GM23248 (cell line): ENCODE results near the gene CCR5. TPM values are rescaled to one million over a fixed set of nuclear protein-coding genes. Genes with fewer than 3 reads are reported as not detected.
A peak's percentile ranks its signal among the peaks of the same experiment; 100 is the strongest.

ENCODE experiments used
- DNase-seq: peaks from one replicate; pipeline ENCODE4 v3.0.0-alpha.2; 2015
- H2AFZ ChIP-seq: fragments of 200-600 bp; sonication (generic); 2 replicates; pipeline ENCODE4 v1.6.1; 2016; ENCODE audit warnings: antibody characterized with exemption
- H3F3A ChIP-seq: fragments of 200-600 bp; sonication (generic); 2 replicates; pipeline ENCODE4 v1.6.1; 2016; ENCODE audit warnings: mild to moderate bottlenecking, antibody characterized with exemption, mixed run types; ENCODE audit not compliant: insufficient read depth
- H3K27ac ChIP-seq: fragments of 200-600 bp; sonication (generic); 2 replicates; pipeline ENCODE4 v1.5.1; 2016; ENCODE audit warnings: mild to moderate bottlenecking
- H3K27me3 ChIP-seq: fragments of 200-600 bp; sonication (generic); replicated peaks from 2 replicates; pipeline ENCODE4 v1.6.1; 2016; ENCODE audit warnings: mild to moderate bottlenecking; ENCODE audit not compliant: insufficient read depth
- H3K36me3 ChIP-seq: fragments of 200-600 bp; sonication (generic); 2 replicates; pipeline ENCODE4 v1.6.1; 2016; ENCODE audit warnings: low read depth, mild to moderate bottlenecking
- H3K4me1 ChIP-seq: fragments of 200-600 bp; sonication (generic); 2 replicates; pipeline ENCODE4 v1.6.1; 2016; ENCODE audit warnings: mild to moderate bottlenecking; ENCODE audit not compliant: insufficient read depth
- H3K4me2 ChIP-seq: fragments of 200-600 bp; sonication (generic); one replicate; pipeline ENCODE4 v1.6.1; 2016; ENCODE audit warnings: mild to moderate bottlenecking; ENCODE audit not compliant: unreplicated experiment
- H3K4me3 ChIP-seq: fragments of 200-600 bp; sonication (generic); 2 replicates; pipeline ENCODE4 v1.5.1; 2016; ENCODE audit warnings: mild to moderate bottlenecking
- H3K79me2 ChIP-seq: fragments of 200-600 bp; sonication (generic); 2 replicates; pipeline ENCODE4 v1.6.1; 2016; ENCODE audit warnings: mild to moderate bottlenecking; ENCODE audit not compliant: insufficient read depth
- H3K9ac ChIP-seq: fragments of 200-600 bp; sonication (generic); 2 replicates; pipeline ENCODE4 v1.6.1; 2016; ENCODE audit warnings: mild to moderate bottlenecking
- H3K9me2 ChIP-seq: fragments of 200-600 bp; sonication (generic); 2 replicates; pipeline ENCODE4 v1.6.1; 2016; ENCODE audit warnings: mixed run types, mild to moderate bottlenecking, moderate library complexity; ENCODE audit not compliant: insufficient read depth
- H3K9me3 ChIP-seq: fragments of 200-600 bp; sonication (generic); one replicate; pipeline ENCODE4 v1.6.1; 2017; ENCODE audit warnings: low read depth
- H4K20me1 ChIP-seq: fragments of 200-600 bp; sonication (generic); 2 replicates; pipeline ENCODE4 v1.6.0; 2016; ENCODE audit not compliant: insufficient read depth
- EZH2 ChIP-seq: fragments of 200-600 bp; sonication (generic); IDR thresholded peaks from 2 replicates; pipeline ENCODE4 v1.6.1; 2018; ENCODE audit warnings: antibody characterized with exemption, mild to moderate bottlenecking; ENCODE audit not compliant: insufficient read depth, poor library complexity, severe bottlenecking
- EZH2phosphoT487 ChIP-seq: fragments of 200-600 bp; sonication (generic); IDR thresholded peaks from 2 replicates; pipeline ENCODE4 v1.6.1; 2018; ENCODE audit warnings: antibody characterized with exemption, moderate library complexity, mild to moderate bottlenecking, low read depth; ENCODE audit not compliant: insufficient read depth
- WGBS, 2 experiments: methylation state at CpG; one replicate each; pipeline ENCODE4 v1.1.6; 2015 to 2017; ENCODE audit warnings: low lambda C conversion rate in 2 of 2, low coverage in 1 of 2; ENCODE audit errors: missing lambda C conversion rate in 2 of 2; 5-methylcytosine and 5-hydroxymethylcytosine counted together
- in situ Hi-C: fragments of 300-500 bp; cut with MboI; formaldehyde crosslinking; loops from 2 replicates; pipeline ENCODE4 v1.15.0; 2020
- polyA plus RNA-seq: library from polyadenylated mRNA; unstranded; fragments of >200 nt; fragmentation: Nextera tagmentation; extraction: Ambion mirVana; gene quantifications from 2 replicates; pipeline ENCODE4 v1.2.1, GENCODE V29; 2016
- total RNA-seq: library from RNA; depleted of rRNA; stranded (reverse); fragments of >200 nt; shearing (Covaris generic); gene quantifications from 2 replicates; pipeline ENCODE4 v1.2.3, GENCODE V29; 2014

Gene CCR5
- total and polyA plus RNA-seq, 2 experiments from 2014 or later: not detected

GRCh38 chr3:46371519-46372340, 984 bp downstream of the CCR5 start:
- DNase-seq: no peak
- WGBS, 2 experiments: 56 to 59% methylated on average over 10 of the region's 10 CpGs
- H3K27me3 ChIP-seq: peaks cover 84% of the 10 kb centered on the region
- H3K36me3 ChIP-seq: no peaks in the 10 kb centered on the region
- no peaks in the 10 kb centered on the region for H3K9me3 ChIP-seq
- H4K20me1 ChIP-seq: no peaks in the 10 kb centered on the region
- no peaks in the 10 kb centered on the region for H3K9me2 ChIP-seq
- no peaks in the 10 kb centered on the region for H3K79me2 ChIP-seq
- H3K27ac ChIP-seq: no peak overlapping the region
- no peaks in the 10 kb centered on the region for H3F3A ChIP-seq
- in situ Hi-C loops: loop anchor here (25.0 kb wide), 2 partner anchors 434 to 609 kb away; partner anchors contain the start of gene CXCR6
- no peak overlapping the region for H3K4me3 ChIP-seq
- H3K9ac ChIP-seq: no peak overlapping the region
- H3K4me1 ChIP-seq: no peaks in the 10 kb centered on the region
- TF ChIP-seq EZH2 (no peak), EZH2phosphoT487 (no peak)
- no peak overlapping the region for H3K4me2 ChIP-seq
- no peak overlapping the region for H2AFZ ChIP-seq

GRCh38 chr3:46372492-46373359, 2.0 kb downstream of the CCR5 start:
- Histone ChIP-seq H3K36me3 (no peaks in the 10 kb centered on the region), H3K27me3 (peaks cover 74% of the 10 kb centered on the region), H3K4me3 (no peak overlapping the region), H3K9me3 (no peaks in the 10 kb centered on the region), H3K27ac (no peak overlapping the region), H3K79me2 (no peaks in the 10 kb centered on the region), H3K9me2 (no peaks in the 10 kb centered on the region), H4K20me1 (no peaks in the 10 kb centered on the region), H3K9ac (no peak overlapping the region), H3K4me1 (no peaks in the 10 kb centered on the region), H3K4me2 (no peak overlapping the region), H2AFZ (no peak overlapping the region), H3F3A (no peaks in the 10 kb centered on the region)
- TF ChIP-seq EZH2 (no peak), EZH2phosphoT487 (no peak)
- in situ Hi-C loops: loop anchor here (25.0 kb wide), 2 partner anchors 435 to 610 kb away; partner anchors contain the start of gene CXCR6
- peak; percentile 66 for DNase-seq
- WGBS, 2 experiments: 67 to 71% methylated on average over 9 of the region's 9 CpGs

- Histone ChIP-seq H3K4me2 (no peak overlapping the region), H3K79me2 (no peaks in the 10 kb centered on the region), H3K27me3 (peaks cover 57% of the 10 kb centered on the region), H3K4me3 (no peak overlapping the region), H4K20me1 (no peaks in the 10 kb centered on the region), H3K4me1 (no peaks in the 10 kb centered on the region), H2AFZ (no peak overlapping the region), H3F3A (no peaks in the 10 kb centered on the region), H3K9ac (no peak overlapping the region), H3K9me3 (no peaks in the 10 kb centered on the region), H3K9me2 (no peaks in the 10 kb centered on the region), H3K27ac (no peak overlapping the region), H3K36me3 (no peaks in the 10 kb centered on the region)
- in situ Hi-C loops: loop anchor here (25.0 kb wide), 2 partner anchors 437 to 612 kb away; partner anchors contain the start of gene CXCR6
- DNase-seq: no peak
- WGBS, 2 experiments: 56 to 69% methylated on average over 3 of the region's 3 CpGs
- no peak for TF ChIP-seq EZH2phosphoT487
- TF ChIP-seq EZH2: no peak
Observed at GRCh38 chr3:46374755-46375154, 4.0 kb downstream of the CCR5 start.

GRCh38 chr3:46375218-46375617, 4.5 kb downstream of the CCR5 start:
- peaks cover 56% of the 10 kb centered on the region for H3K27me3 ChIP-seq
- H3F3A ChIP-seq: no peaks in the 10 kb centered on the region

More at GRCh38 chr3:46375218-46375617, 4.5 kb downstream of the CCR5 start:
- no peak overlapping the region for H3K4me3 ChIP-seq
- no peaks in the 10 kb centered on the region for H3K79me2 ChIP-seq
- H3K9ac ChIP-seq: no peak overlapping the region
- no peaks in the 10 kb centered on the region for H3K9me2 ChIP-seq
- H3K4me1 ChIP-seq: no peaks in the 10 kb centered on the region
- H3K9me3 ChIP-seq: no peaks in the 10 kb centered on the region
- H3K36me3 ChIP-seq: no peaks in the 10 kb centered on the region
- H3K4me2 ChIP-seq: no peak overlapping the region
- DNase-seq: no peak
- no peak for TF ChIP-seq EZH2phosphoT487
- H4K20me1 ChIP-seq: no peaks in the 10 kb centered on the region
- H3K27ac ChIP-seq: no peak overlapping the region
- in situ Hi-C loops: no loop called here
- H2AFZ ChIP-seq: no peak overlapping the region
- 51 to 56% methylated on average over 2 of the region's 2 CpGs for WGBS, 2 experiments
